Measurements from ENCODE around the gene CYP1B1. TPM values are rescaled to one million over a fixed set of nuclear protein-coding genes. Genes with fewer than 3 reads are reported as not detected.

Gene CYP1B1
- total and polyA plus RNA-seq, 9 donors, result 5.4 to 34.5 (median 12.5) TPM

DNA sequence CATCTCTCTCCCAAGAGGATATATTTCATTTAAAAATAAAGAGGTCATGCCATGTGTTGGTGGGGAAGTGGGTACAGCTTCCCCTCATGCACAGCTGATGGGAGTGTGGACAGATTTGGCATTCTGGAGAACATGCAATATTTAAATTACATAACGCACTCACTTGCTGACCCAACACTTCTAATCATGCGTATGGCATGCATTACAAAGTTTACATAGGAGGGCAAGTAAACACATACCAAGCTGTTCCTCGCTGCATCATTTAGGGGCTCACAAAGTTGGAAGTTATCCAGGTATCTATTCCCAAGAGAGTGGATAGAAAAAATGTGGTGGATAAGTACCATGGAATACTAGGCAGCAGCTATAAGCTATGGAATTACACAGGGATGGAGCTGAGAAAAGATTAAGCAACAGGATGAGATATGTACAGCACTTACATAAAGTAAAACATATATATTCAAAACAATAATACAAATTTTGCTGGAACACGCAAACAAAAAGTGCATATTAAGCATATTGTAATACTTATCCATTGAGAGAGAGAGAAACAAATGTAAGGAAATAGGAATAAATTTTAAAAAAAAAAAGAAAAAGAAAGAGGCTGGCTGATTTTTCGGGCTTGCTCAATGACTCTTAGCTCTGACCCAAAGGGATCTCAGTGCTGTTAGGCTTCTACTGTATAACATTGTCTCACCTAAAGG, 11.0 kb downstream of the CYP1B1 start:
- H3K4me3 ChIP-seq, result no peak overlapping the region
- DNase-seq, result no peak
- no peaks in the 10 kb centered on the region for H3K9me3 ChIP-seq
- 83 to 90% (median 89%) methylated on average over 5 of the region's 5 CpGs for WGBS, 3 donors
- no peaks in the 10 kb centered on the region for H3K27me3 ChIP-seq
- intact Hi-C loops (cut with DNase I), result no loop called here
- H3K4me1 ChIP-seq (ENCODE audit: insufficient read depth), result no peaks in the 10 kb centered on the region
- TF ChIP-seq, protein P1, sequence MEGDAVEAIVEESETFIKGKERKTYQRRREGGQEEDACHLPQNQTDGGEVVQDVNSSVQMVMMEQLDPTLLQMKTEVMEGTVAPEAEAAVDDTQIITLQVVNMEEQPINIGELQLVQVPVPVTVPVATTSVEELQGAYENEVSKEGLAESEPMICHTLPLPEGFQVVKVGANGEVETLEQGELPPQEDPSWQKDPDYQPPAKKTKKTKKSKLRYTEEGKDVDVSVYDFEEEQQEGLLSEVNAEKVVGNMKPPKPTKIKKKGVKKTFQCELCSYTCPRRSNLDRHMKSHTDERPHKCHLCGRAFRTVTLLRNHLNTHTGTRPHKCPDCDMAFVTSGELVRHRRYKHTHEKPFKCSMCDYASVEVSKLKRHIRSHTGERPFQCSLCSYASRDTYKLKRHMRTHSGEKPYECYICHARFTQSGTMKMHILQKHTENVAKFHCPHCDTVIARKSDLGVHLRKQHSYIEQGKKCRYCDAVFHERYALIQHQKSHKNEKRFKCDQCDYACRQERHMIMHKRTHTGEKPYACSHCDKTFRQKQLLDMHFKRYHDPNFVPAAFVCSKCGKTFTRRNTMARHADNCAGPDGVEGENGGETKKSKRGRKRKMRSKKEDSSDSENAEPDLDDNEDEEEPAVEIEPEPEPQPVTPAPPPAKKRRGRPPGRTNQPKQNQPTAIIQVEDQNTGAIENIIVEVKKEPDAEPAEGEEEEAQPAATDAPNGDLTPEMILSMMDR (IDR thresholded peaks at IDR 0.05), result no peak
- TF ChIP-seq POLR2A (IDR thresholded peaks at IDR 0.05) (no peak), EP300 (IDR thresholded peaks at IDR 0.05) (no peak)
- H3K27ac ChIP-seq, result no peak overlapping the region
- H3K36me3 ChIP-seq, result no peaks in the 10 kb centered on the region

DNA sequence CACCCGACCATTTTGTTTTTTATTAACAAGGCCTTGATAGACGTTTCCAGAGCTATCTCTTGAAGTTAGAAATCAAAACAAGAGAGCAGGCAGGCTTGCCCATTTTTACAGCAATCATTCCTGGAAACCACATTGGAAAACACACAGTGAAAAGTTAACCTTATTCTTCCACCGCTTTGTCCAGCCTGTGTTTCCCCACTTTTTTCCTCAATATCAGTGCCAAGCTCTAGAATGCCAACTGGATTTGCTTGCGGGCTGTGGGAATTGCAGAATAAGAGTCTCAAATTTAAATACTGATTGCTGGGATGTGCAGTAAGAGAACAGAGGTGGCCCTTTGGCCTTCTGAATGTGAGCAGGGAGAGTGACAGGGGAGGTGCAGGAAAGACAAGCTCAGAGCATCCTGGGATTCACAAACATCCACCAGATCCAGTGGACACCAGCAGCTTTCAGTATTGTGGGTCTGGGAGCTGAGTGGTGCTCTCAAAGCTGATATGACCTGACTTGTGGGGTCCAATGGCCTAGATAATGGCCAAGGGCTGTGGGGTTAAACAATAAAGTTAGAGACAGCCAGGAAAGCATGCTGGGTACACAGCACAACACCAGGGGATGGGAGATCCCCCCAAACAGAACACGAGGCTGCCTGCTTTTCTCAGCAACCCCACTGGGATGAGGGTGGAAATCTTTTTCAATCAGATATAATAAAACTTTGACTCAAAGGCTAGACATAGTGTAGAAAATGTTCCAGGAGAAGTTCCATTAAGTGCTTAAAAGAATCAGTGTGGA, 15.5 kb downstream of the CYP1B1 start:
- TF ChIP-seq POLR2A (IDR thresholded peaks at IDR 0.05), result no peak
- Histone ChIP-seq H3K27me3 (no peaks in the 10 kb centered on the region), H3K36me3 (no peaks in the 10 kb centered on the region), H3K27ac (no peak overlapping the region), H3K9me3 (no peaks in the 10 kb centered on the region), H3K4me3 (no peak overlapping the region), H3K4me1 (ENCODE audit: insufficient read depth) (no peaks in the 10 kb centered on the region)
- 58 to 61% (median 60%) methylated on average over 5 of the region's 5 CpGs for WGBS, 3 donors
- intact Hi-C loops (cut with DNase I), result no loop called here
- DNase-seq, result no peak

DNA sequence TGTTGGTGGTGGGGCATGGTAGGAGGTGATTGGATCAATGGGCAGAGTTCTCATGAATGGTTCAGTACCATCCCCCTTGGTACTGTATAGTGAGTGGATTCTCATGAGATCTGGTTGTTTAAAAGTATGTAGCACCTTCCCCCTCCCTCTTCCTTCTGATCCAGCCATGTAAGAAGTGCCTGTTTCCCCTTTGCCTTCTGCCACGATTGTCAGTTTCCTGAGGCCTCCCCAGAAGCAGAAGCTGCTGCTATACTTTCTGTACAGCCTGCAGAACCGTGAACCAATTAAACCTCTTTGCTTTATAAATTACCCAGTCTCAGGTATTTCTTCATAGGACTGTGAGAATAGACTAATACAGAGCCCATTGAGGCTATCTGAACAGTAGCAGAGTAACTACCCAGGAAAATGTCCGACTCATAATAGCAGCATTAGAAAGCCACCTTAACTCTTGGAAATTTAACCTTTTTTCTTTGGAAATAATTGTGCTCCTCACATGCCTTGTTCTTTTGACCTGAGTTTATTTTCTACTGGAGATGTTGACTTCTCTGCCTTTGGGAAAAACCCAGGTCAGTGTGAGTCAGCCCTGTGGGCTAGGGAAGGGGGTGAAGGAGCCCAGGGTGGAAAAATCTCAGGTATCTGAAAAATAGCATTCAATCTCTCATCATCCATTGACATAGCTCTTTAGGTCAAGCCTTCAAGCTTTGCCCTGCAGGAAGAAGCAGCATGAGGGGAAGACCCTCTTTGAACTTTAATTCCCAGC, 18.1 kb downstream of the CYP1B1 start:
- Histone ChIP-seq H3K27ac (no peak overlapping the region), H3K36me3 (no peaks in the 10 kb centered on the region), H3K27me3 (no peaks in the 10 kb centered on the region), H3K4me3 (no peak overlapping the region), H3K4me1 (ENCODE audit: insufficient read depth) (no peaks in the 10 kb centered on the region), H3K9me3 (no peaks in the 10 kb centered on the region)
- 83 to 87% (median 84%) methylated on average over 3 of the region's 3 CpGs for WGBS, 3 donors
- intact Hi-C loops (cut with DNase I), result no loop called here
- no peak for DNase-seq
- TF ChIP-seq EP300 (IDR thresholded peaks at IDR 0.05), result no peak
- TF ChIP-seq, protein P1 (IDR thresholded peaks at IDR 0.05), result no peak
- no peak for TF ChIP-seq POLR2A (IDR thresholded peaks at IDR 0.05)

DNA sequence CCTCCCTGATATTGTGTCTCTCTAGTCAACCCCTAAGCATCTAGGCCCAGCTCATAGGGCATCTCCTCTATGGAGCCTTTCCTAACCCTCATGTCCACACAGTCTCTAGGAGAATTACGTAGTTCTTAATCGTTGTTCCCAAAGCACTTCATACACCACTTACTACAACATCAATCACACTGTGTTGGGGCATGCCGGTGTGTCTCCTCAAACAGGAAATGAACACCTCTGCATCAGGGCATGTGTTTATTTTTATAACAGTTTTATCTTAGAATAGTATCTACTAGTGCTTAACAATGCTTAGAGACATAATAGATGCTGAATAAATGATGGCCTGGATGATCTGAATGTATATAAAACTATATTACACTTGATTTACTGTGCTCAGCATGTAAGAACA, 19.7 kb downstream of the CYP1B1 start:
- no peaks in the 10 kb centered on the region for H3K9me3 ChIP-seq
- WGBS, 3 donors, result 78 to 80% (median 79%) methylated on average over 3 of the region's 3 CpGs
- intact Hi-C loops (cut with DNase I), result no loop called here
- no peak overlapping the region for H3K27ac ChIP-seq
- no peak overlapping the region for H3K4me3 ChIP-seq
- no peaks in the 10 kb centered on the region for H3K27me3 ChIP-seq
- DNase-seq, result no peak
- no peak for TF ChIP-seq POLR2A (IDR thresholded peaks at IDR 0.05)
- TF ChIP-seq EP300 (IDR thresholded peaks at IDR 0.05), result no peak
- H3K36me3 ChIP-seq, result no peaks in the 10 kb centered on the region
- H3K4me1 ChIP-seq (ENCODE audit: insufficient read depth), result no peaks in the 10 kb centered on the region

DNA sequence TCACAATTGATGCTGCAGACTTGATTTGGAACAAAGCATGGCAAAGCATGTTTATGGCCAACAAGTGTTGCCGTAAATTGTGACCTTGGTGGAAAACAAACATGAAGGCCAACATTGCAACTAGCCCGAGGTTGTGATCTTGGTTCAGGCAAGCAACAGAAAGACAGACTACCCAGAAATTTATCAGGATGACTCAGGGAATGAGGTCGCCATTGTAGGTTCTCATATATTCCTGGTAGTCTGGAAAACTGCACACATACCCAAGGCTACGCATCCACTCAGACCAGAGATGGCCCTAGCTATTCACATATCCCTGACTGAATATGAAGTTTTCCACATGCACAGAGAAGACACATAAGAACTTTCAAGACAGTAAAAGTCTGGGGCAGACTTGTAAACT, 30.1 kb downstream of the CYP1B1 start:
- Histone ChIP-seq H3K27ac (no peak overlapping the region), H3K4me1 (ENCODE audit: insufficient read depth) (no peaks in the 10 kb centered on the region), H3K27me3 (no peaks in the 10 kb centered on the region), H3K4me3 (no peak overlapping the region), H3K36me3 (no peaks in the 10 kb centered on the region), H3K9me3 (no peaks in the 10 kb centered on the region)
- intact Hi-C loops (cut with DNase I), result no loop called here
- 68 to 84% (median 78%) methylated on average over 4 of the region's 4 CpGs for WGBS, 3 donors
- DNase-seq, result no peak
- TF ChIP-seq EP300 (IDR thresholded peaks at IDR 0.05), result no peak
- TF ChIP-seq, protein P1 (IDR thresholded peaks at IDR 0.05), result no peak
- no peak for TF ChIP-seq POLR2A (IDR thresholded peaks at IDR 0.05)

Measured in ovary (tissue), 9 donors.